H1 (cell line): Measurements from ENCODE around the gene MSI2. TPM values are rescaled to one million over a fixed set of nuclear protein-coding genes. Genes with fewer than 3 reads are reported as not detected.

Source experiments
- CHD1 ChIP-seq: IDR thresholded peaks from 2 replicates; pipeline ENCODE4 v1.6.1; 2012; ENCODE audit warnings: low read depth, low read length, improper control_type of control experiment
- EZH2 ChIP-seq: fragments of 200-600 bp; sonication (generic); IDR thresholded peaks from 2 replicates; pipeline ENCODE4 v1.7.1; 2012; ENCODE audit warnings: low read depth, mild to moderate bottlenecking, moderate library complexity, low read length, inconsistent platforms; ENCODE audit not compliant: severe bottlenecking
- NANOG ChIP-seq: IDR thresholded peaks from 2 replicates; pipeline ENCODE4 v1.6.1; 2011; ENCODE audit warnings: low read length, low read depth, mild to moderate bottlenecking, inconsistent platforms; ENCODE audit not compliant: insufficient read depth, poor library complexity, severe bottlenecking
- PHF8 ChIP-seq: fragments of 200-600 bp; sonication (generic); conservative IDR thresholded peaks from 2 replicates; pipeline ENCODE4 v1.7.1; 2012; ENCODE audit warnings: low read depth, mild to moderate bottlenecking, inconsistent platforms, low read length, moderate library complexity
- polyA plus RNA-seq, 7 experiments: library from polyadenylated mRNA; depleted of rRNA in 3 of 7; stranded (reverse) in 5 of 7; unstranded in 2 of 7; fragments of >200 nt in 5 of 7; fragments of 200-250 nt in 2 of 7; gene quantifications; 1 replicate in 5 of 7; 2 replicates in 1 of 7; 4 replicates in 1 of 7; pipeline versions ENCODE4 v1.2.1 to v1.2.3, GENCODE V29; 2011 to 2013; ENCODE audit warnings: missing spikeins in 2 of 7, mixed read lengths in 2 of 7
- total RNA-seq: library from RNA; stranded (reverse); fragmentation: NEBNext Ultra II Directional; extraction: Animal tissue kit (Norgen Biotek cat#: 25700); gene quantifications from 2 replicates; pipeline ENCODE4 v1.2.1, GENCODE V29; 2021
- TF ChIP-seq, protein P1 (sequence below): IDR thresholded peaks from 2 replicates; pipeline ENCODE4 v1.6.1; 2012; ENCODE audit warnings: low read length, inconsistent platforms
- TF ChIP-seq, protein P2 (sequence below): IDR thresholded peaks from 2 replicates; pipeline ENCODE4 v1.6.1; 2012; ENCODE audit warnings: inconsistent platforms

MSI2 gene
- total and polyA plus RNA-seq, 2 of the 8 experiments (the other 6 are each of a cell fraction or from before 2014, with no cell fraction given), result 36.7 to 80.6 TPM

DNA sequence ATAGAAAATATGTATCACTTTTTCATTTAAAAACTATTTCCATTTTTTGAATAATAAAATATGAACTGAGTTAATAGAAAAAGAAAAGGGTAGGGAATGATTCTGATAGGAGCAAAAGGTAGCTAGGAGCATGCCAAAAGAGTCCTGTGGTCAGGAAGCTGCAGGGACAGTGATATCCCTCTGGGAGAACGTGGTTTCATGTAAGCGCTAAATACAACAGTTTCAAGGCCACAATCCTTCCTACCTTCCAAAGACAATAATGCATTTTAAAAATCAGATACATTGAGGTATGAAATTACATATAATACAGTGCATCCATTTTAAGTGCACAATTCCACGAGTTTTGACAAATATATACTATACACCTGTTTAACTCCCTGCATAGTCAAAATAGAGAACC, 432.9 kb downstream of the MSI2 start (continued):
- TF ChIP-seq EZH2 (no peak), NANOG (no peak), PHF8 (no peak), CHD1 (no peak)
- TF ChIP-seq, protein P1, sequence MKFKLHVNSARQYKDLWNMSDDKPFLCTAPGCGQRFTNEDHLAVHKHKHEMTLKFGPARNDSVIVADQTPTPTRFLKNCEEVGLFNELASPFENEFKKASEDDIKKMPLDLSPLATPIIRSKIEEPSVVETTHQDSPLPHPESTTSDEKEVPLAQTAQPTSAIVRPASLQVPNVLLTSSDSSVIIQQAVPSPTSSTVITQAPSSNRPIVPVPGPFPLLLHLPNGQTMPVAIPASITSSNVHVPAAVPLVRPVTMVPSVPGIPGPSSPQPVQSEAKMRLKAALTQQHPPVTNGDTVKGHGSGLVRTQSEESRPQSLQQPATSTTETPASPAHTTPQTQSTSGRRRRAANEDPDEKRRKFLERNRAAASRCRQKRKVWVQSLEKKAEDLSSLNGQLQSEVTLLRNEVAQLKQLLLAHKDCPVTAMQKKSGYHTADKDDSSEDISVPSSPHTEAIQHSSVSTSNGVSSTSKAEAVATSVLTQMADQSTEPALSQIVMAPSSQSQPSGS, result no peak
- TF ChIP-seq, protein P2, sequence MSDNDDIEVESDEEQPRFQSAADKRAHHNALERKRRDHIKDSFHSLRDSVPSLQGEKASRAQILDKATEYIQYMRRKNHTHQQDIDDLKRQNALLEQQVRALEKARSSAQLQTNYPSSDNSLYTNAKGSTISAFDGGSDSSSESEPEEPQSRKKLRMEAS, result no peak
- TF ChIP-seq, all 59 proteins: peak for 0
